IPS-NIHi7 (cell line): ENCODE results near the gene RBM18.

ENCODE experiments used
- DNase-seq: peaks from one replicate; pipeline ENCODE4 v3.0.0; 2012; ENCODE audit warnings: mixed read lengths; ENCODE audit errors: extremely low spot score

Gene RBM18, protein sequence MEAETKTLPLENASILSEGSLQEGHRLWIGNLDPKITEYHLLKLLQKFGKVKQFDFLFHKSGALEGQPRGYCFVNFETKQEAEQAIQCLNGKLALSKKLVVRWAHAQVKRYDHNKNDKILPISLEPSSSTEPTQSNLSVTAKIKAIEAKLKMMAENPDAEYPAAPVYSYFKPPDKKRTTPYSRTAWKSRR

DNA sequence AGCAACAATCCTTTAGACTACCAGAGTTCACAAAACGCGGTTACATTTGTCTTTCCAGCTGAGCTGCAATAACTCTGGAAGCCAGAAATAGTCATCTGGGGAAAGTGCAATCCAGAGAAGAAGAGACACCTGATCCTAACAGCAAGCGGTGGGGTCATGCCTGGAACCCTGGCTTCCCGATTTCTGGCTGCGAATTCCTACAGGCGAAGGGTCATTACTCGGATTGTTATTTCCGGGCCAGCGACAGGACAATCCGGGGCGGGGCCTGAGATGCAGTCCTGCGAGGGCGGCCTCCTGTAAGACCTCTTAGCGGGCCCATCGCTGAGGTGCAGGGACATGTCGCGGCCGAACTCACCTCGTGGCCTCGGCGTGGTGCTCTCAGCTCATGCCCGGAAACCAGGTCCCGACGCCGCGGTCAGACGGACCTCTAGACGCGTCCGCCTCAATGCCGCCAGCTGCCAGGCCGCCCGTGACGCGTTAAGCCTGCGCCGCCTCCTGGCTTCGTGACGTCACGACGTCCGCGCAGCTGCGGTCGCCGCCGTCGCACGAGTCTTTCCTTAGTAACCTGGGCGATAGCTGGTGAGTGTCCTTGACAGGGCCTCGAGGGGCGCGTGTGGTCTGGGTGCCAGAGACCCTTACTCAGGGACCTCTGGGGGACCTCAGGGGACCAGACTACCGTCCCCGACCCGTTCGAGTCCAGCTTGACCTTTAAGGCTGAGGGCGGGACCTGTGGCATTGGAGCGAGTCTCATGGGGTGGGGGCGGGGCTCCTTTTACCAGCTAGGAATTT, at the start of gene RBM18, which contains the start of gene MRRF:
TSS of gene RBM18 (minus strand) at position 481 of the 789 bp plus-strand sequence. CDS start 3,348 bp downstream, outside the sequence.
TSS of gene MRRF (plus strand) at position 523 of the 789 bp plus-strand sequence. CDS start 6,010 bp downstream, outside the sequence.
- peak; percentile 94 for DNase-seq

DNA sequence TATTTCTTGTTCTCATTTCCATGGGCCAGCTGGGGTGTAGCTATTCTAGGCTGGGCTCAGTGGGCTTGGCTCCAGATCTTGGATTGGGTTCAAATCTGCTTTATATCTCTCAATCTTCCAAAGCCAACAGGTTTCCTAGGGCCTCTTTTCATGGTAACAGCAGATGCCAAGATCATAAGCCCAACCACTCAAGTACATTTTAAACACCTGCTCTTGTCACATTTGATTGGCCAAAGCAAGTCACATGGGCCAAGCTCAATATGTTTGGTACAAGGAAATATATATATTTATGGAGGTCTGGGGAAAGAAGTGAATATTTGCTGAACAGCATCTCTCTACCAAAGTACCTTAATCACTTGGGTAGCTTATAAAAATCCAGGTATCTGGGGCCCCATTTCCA, 49.5 kb upstream of the RBM18 start:
- no peak for DNase-seq

DNA sequence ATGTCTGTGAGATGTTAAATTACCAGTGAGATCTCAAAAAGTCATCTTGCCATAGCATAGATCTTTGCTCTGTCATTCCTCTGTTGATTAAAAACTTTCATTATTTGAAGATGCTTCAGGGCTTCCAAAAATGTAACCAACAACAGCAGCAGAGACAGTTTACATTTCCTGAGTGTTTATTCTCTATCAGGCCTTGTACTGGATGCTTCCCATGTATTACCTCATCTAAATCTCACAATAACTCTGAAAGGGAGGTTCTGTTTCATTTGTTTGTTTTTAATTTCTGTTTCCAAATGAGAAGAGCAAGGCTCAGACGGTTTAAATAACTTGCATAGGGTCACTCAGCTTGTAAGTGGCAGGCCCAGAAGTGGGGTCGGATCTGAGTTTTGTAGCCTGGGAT, 45.2 kb upstream of the RBM18 start:
- no peak for DNase-seq

DNA sequence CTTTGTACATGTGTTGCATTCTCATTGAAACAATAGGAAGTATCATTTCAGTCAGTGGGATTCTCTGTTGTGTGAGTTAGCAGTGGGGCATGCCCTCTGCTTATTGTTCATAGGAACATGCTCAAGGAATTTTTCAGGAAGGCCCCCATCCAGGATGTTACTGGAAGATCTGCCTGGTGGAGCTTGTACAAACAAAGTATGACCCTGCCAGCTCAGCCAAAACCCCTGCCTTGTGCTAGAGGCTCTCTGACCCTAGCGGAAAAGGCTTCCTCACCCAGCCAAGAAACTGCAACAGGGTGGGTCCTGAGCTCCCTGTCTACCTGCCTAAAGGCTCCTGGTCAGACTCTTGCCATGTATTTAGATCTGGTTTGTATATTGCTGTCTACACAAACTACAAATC, 43.3 kb upstream of the RBM18 start:
- DNase-seq, result no peak

DNA sequence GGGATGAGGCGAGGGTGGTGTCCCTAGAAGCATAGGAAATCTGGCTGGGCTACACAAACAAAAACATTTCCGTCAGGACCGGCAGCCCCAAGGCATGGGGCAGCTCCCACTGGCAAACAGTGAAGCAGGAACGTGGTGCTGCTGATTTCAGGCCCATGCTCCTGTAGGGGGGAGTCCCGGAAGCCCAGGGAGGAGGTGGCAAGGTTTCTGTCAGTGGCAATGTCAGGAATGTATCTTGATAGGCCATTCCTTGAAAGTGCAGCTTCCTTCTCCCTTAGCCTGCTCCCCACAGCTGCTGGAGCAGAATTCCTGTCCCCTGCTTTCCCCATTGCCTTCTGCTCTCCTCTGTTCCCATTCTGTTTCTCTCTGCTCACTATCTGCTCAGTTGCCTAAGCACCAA, 42.4 kb upstream of the RBM18 start:
- no peak for DNase-seq

DNA sequence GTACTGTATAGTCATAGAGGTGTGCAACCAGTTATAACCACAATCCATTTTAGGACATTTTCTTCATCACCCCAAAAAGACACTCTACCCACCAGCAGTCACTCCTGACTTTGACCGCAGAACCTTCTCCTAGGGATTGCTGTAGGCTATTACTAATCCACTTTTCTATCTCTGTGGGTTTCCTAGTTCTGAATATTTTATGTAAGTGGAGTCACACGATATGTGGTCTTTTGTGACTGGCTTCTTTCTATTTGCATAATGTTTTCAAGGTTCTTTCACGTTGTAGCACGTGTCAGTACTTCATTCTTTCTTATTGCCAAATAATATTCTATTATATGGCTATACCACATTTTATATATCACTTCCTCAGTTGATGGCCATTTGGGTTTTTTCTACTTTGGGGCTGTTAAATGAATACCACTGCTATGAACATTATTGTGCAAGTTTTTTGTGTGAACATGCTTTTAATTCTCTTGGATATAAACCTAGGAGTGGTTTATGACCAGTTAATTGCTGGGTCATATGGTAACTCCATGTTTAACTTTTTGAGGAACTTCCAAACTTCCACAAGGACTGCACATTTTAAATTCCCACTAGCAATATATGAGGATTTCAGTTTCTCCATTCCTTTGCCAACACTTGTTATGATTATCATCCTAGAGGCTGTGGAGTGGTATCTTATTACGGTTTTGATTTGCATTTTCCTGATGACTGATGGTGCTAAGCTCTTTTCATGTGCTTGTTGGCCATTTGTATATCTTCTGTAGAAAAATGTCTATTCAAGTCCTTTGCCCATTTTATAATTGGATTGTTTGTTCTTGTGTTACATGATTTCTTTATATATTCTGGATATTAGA, 37.8 kb upstream of the RBM18 start:
- DNase-seq, result no peak

DNA sequence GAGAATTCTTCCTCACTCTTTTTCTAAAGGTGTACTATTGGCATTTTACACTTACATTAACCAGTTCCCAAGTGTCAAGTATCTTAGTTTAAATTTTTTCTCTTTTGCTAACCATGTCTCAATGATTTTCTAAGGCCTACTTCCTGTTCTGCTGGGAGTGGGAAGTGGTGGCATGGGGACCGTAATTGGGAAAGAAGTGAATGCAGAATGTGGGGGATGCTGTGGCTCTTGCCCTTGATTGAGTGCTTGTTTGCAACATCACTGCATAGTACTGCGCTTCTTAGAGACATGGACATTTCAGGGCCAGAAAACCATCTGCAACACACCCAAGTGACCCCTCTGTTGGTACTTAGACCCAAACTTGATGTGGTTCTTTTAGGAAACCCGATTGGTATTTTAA, 32.9 kb upstream of the RBM18 start:
- no peak for DNase-seq

DNA sequence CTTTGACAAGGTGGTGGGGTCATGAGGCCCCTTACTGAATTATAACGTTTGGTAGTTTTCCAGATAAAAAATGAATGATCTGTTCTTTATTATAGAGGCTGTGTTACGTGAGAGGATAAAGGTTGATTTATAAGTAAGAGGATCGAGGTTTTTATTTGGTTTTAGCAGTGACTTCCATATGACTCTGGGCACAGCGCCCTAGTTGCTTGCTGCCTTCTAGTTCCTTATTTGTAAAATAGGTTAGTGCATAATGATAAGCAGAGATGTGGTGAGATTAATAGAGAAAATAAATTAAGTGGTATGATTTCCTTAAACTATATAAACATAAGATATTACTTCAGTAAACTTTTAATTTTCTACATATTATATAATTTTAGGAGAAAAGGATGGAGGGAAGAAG, 29.9 kb upstream of the RBM18 start:
- no peak for DNase-seq

DNA sequence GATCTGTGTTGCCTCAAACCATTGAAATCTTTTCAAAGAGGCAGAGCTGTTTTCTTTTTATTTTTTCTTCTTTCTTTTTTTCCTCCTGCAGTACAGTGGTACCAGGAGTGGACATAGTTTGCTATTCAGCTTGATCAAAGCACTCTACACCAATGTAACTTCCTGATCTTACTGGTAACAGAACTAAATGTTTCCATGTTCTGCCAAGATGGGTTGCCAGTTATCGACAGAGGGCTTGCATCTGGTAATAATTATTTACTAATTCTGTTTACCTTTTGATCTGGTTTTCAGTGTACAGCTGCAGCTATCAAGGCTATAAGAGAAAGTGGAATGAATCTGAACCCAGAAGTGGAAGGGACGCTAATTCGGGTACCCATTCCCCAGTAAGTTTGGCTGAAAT, 26.8 kb upstream of the RBM18 start:
- no peak for DNase-seq

DNA sequence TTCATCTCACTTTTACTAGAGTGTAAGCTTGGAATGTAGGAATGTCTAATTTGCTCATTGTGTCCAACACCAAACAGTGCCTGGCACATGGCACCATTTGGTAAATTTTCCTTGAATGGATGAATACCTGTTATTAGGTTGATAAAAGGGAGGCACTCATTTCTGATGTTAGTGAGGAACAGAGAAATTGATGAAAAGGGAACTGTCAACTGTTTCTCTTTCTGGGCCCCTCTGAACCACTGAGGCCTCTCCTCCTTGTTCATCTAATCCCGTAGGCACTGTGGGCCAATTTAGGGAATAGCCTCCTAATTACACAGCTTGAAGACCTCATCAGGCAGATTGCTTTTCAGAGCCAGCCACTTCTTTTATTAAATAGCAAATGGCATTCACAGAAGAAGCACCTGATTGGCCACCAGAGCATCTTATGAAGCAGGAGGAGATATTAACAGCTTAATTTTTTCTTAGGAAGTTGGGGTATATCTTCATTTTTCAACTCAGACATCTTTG, 22.6 kb upstream of the RBM18 start:
- DNase-seq, result no peak

DNA sequence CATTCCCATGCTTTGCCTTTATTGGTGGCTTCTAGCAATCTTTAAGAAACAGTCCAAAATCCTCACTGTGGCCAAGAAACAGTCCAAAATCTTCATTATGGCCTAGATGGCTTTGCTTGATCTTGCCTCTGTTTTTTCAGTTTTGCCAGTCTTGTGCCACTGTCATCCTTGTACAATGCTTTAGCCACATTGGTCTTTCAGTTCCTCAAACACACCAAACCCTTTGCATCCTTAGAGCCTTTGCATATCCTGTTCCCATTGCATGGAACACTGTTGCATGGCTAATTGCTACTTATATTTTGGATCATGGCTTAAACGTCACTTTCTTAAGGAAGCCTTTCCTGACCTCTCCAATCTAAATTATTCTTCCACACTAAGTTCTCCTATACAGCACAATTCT, 22.1 kb upstream of the RBM18 start:
- no peak for DNase-seq

DNA sequence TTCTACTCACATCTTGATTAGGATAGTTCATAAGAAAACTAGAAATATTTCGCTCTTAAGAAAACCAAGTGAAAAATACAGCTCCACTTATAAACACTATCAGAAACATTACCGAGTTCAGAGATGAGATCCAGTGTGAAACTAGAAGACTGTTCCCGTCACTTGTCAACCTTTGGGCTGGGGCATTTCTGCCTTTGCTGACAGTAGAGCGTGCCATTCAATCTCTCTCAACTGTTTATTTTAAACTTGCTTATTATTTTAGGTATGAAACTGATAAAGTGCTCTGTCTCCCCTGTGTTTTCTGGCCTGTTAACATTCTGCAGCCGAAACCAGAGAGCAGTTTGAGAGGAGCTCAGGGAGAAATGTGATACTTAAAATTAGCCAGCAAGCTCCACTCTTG, 16.7 kb upstream of the RBM18 start:
- DNase-seq, result no peak

DNA sequence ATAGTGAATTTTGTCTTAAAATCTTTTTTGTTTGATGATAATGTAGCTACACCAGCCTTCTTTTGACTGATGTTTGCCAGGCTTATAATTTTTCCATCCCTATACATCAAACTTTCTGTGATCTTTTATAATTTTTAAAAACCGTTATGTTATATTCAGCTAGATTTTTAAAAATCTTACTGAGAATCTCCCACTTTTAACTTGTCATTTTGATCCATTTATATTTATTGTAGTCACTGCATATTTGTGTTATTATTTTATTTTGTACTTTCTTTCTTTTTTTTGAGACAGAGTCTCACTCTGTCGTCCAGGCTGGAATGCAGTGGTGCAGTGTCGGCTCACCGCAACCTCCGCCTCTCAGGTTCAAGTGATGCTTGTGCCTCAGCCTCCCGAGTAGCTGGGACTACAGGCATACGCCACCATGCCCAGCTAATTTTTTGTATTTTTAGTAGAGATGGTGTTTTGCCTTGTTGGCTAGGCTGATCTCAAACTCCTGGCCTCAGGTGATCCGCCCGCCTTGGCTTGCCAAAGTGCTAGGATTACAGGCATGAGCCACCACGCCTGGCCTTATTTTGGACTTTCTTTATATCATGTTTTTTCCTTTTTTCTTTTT, 12.8 kb upstream of the RBM18 start:
- DNase-seq, result no peak

DNA sequence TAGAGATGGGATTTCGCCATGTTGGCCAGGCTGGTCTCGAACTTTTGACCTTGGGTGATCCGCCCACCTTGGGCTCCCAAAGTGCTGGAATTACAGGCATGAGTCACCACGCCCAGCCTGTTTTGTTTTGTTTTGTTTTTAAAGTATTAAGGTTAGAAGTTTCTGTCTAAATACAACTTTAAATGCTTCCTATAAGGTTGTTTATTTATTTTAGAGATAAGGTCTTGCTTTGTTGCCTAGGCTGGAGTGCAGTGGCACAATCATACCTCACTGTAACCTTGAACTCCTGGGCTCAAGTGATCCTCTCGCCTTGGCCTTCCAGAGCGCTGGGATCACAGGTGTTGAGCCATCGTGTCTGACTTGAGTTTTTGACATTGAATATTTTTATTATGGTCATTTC, 11.5 kb upstream of the RBM18 start:
- DNase-seq, result no peak

DNA sequence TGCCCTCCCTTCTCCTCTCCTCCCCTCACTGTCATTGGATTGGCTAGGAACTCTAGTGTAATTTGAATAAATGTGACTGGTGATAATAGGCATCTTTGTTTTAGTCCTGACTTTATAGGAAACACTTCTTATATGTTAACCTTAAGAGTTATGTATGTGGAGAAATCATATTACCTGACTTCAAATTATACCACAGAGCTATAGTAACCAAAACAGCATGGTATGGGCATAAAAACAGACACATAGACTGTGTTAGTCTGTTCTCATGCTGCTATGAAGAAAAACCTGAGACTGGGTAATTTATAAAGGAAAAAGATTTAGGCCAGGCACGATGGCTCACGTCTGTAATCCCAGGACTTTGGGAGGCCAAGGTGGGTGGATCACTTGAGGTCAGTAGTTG, 9.4 kb upstream of the RBM18 start:
- DNase-seq, result no peak

DNA sequence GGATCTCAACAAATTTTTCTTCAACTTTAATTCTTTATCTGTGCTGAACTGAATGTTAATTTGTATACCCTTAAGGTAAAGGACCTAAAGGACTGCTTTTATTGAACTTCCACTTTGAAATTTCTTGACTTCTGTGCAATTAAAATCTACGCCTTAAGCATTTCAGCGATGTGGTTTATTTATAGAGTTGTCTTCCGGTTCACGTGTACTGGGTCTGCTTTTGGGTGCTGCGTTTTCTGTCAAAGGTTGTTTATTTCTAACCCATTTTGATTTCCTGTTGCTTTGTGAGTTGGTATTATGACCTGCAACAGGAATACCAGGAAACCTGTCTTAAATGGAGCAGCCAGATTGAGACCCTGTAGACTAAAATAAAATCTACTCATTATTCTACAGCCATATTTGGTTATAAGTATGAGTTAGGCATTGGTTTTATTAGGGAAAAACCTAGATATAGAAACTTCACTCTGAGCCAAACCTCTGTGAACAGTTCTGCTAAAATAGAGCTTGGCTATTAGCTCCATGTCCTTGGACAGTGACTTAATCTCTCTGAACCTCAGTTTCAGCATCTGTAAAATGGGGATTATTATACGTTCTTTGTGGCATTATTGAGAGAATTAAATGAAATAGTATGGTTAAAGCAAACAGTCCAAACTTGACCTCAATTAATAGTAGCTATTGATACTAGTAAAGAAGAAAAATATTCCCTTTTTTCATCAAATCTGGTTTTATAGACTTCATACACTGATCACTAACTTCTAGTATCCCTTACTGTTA, 3.6 kb upstream of the RBM18 start:
- DNase-seq, result no peak

DNA sequence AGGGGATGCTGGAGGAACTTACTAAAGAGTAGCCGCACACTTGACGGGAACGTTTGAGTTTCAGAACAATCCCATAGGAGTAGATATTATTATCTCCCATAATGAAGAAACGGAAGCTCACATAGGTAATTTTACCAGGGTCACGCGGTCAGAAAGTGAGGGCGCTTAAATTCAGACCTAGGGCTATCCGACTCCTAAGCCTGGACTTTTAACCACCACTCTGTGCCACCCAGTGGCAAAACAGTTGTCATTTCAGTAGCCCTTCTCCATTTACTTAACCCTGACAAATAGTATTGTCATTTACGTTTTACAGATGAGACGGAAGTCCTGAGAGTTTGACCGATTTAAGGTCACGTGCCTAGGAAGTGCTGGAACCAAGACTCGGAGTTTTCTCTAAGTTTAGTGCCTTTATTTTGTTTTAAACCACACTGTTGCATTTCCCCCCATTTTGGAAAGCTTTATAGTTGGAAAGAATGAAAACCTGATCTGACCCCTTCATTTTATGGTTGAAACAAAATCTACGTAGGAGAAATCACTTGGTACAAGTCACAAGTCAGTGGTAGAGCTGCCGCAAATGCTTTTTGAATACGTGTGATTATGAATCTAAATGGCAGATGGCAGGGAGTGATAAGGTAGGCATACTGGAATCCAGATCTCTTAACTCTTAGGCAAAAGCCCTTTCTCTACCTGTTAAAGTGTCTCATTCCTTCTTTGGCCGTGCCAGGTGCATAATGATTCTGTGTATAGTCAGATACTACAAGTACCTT, 692 bp upstream of the RBM18 start:
- peak; percentile 30 for DNase-seq

DNA sequence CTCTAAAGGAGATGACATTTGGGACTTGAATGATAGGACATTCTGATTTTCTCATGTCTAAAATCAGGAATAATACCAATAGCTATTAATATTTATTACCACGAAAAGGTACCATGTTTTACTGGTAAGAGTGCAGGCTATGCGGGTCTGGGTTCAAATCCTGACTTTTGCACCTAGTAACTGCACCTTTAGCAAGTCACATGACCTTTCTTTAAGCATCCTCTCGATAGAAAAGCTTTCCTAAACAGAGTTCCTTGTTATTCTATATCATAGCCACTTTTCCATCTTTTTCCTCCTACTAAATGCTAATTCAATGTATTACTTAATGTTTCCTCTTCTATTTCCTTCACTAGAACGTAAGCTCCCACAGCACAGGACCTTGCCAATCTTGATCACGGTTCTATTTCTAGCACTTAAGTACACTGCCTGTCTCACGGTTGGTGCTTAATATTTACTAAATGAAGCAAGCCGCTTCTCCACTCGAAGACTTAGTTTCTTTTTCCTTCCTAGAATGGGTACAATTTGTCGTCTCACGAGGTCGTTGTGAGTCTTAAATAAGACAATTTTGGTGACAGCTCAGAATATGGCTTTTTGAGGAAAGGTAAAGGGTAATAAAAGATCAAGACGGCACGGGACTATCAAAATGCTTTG, 816 bp downstream of the RBM18 start:
- no peak for DNase-seq

DNA sequence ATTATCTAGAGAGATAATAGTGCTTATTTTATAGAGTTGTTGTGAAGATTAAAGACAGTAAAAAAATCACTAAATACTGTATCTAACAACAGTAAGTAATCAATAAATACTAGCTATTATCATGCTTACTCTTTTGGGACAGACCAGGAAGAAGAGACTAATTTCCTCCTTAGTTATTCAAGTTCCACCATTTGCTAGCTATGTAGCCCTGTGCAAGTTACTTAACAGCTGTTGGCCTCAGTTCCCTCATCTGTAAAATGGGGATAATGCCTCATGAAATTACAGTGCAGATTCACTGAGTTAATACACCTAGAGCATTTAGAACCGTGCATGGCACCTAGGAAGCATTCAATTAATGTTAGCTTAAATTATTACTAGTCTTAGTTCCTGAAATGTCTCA, 2.6 kb downstream of the RBM18 start:
- no peak for DNase-seq

DNA sequence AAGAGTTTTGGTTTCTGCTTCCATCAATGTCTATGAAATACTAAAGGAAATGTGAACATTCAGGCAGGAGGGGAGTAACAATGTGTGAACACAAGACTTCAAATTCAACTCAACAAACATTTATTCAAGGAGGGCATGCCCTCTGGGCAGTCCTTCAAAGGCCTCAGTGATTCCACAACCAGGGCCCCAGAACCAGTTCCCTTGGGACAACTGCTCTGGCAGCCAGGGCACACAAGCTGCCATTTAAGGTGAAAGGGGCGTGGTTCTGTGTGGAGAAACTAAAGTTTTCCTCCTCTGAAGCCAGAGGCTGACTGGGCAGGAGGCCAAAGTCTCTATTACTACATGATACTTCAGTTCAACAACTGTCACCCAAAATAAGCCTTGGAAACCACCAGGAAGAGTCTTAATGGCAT, 3.2 kb downstream of the RBM18 start:
- DNase-seq, result no peak
